A549 (cell line): Measurements from ENCODE around the gene TXNRD1. TPM values are rescaled to one million over a fixed set of nuclear protein-coding genes. Genes with fewer than 3 reads are reported as not detected.

ENCODE experiments used
- ATAC-seq, 2 experiments: fragments of 200-7000 bp in 1 of 2; fragments of >200 bp in 1 of 2; cut with Nextera tagmentation in 1 of 2; cut with Tn5 transposase in 1 of 2; 3 replicates each; pipeline versions ENCODE4 v1.8.0 to v1.9.1; 2018 to 2020; ENCODE audit warnings: mild to moderate bottlenecking in 1 of 2, moderate library complexity in 1 of 2
- CTCF ChIA-PET: fragments of 300-600 bp; sonication (Branson Sonifier 250); formaldehyde crosslinking; extraction: SDS; loops from one replicate; lab custom pipeline; 2021; ENCODE audit warnings: antibody characterized with exemption, inconsistent platforms; lab: Yijun Ruan, JAX
- POLR2A ChIA-PET: fragments of 350-600 bp; formaldehyde crosslinking; extraction: SDS; loops from one replicate; lab custom pipeline; 2021; ENCODE audit warnings: antibody characterized with exemption, inconsistent platforms; lab: Yijun Ruan, JAX
- DNase-seq, 2 experiments: peaks; one replicate each; pipeline versions ENCODE4 v3.0.0 to v3.0.0-alpha.2; 2011 to 2016; ENCODE audit warnings: low read depth in 1 of 2, low spot score in 1 of 2
- FAIRE-seq: peaks from 2 replicates; lab custom pipeline; 2011; peaks lifted over from hg19 to GRCh38; lab: Jason Lieb, UNC
- H3K27ac ChIP-seq, 2 experiments: fragments of >200 bp; sonication (Bioruptor Twin); formaldehyde crosslinking; 3 replicates each; pipeline ENCODE4 v1.5.1; 2016 to 2017
- H3K4me1 ChIP-seq: fragments of >200 bp; sonication (Bioruptor Twin); formaldehyde crosslinking; 3 replicates; pipeline ENCODE4 v1.6.1; 2016
- H3K4me2 ChIP-seq: fragments of >200 bp; sonication (Bioruptor Twin); formaldehyde crosslinking; 3 replicates; pipeline ENCODE4 v1.6.1; 2016
- H3K4me3 ChIP-seq: fragments of >200 bp; sonication (Bioruptor Twin); formaldehyde crosslinking; 3 replicates; pipeline ENCODE4 v1.5.1; 2016
- H3K9me3 ChIP-seq: fragments of >200 bp; sonication (Bioruptor Twin); formaldehyde crosslinking; 3 replicates; pipeline ENCODE4 v1.6.1; 2016
- BHLHE40 ChIP-seq: IDR thresholded peaks from 2 replicates; pipeline ENCODE4 v1.6.1; 2012; ENCODE audit warnings: low read depth, low read length, inconsistent platforms
- CBX8 ChIP-seq: fragments of 200-600 bp; sonication (generic); IDR thresholded peaks from 2 replicates; pipeline ENCODE4 v1.6.1; 2016
- CHD4 ChIP-seq: fragments of 200-600 bp; sonication (generic); IDR thresholded peaks from 2 replicates; pipeline ENCODE4 v1.6.1; 2016; ENCODE audit warnings: antibody characterized with exemption, mild to moderate bottlenecking, borderline replicate concordance
- EHF ChIP-seq: fragments of 250-450 bp; sonication (Bioruptor Pico); IDR thresholded peaks from 2 replicates; pipeline ENCODE4 v1.5.0; 2020; ENCODE audit warnings: mild to moderate bottlenecking
- EHMT2 ChIP-seq: fragments of 200-600 bp; sonication (generic); IDR thresholded peaks from 2 replicates; pipeline ENCODE4 v1.6.1; 2016; ENCODE audit warnings: antibody characterized with exemption, low read depth, mild to moderate bottlenecking, moderate library complexity
- FOSB ChIP-seq: fragments of 250-450 bp; sonication (Bioruptor Pico); IDR thresholded peaks from 2 replicates; pipeline ENCODE4 v1.5.0; 2020; ENCODE audit warnings: mild to moderate bottlenecking, moderate library complexity
- GATA3 ChIP-seq: IDR thresholded peaks from 2 replicates; pipeline ENCODE4 v1.6.1; 2012; ENCODE audit warnings: borderline replicate concordance
- HOXA7 ChIP-seq: fragments of 250-450 bp; sonication (Bioruptor Pico); IDR thresholded peaks from 2 replicates; pipeline ENCODE4 v1.5.0; 2020; ENCODE audit warnings: mild to moderate bottlenecking, moderate library complexity
- HOXB13 ChIP-seq: fragments of 250-450 bp; sonication (Bioruptor Pico); IDR thresholded peaks from 2 replicates; pipeline ENCODE4 v1.5.0; 2020; ENCODE audit warnings: low read depth, mild to moderate bottlenecking, moderate library complexity
- JUN ChIP-seq, 2 experiments: fragments of >200 bp; sonication (Bioruptor Twin); formaldehyde crosslinking; IDR thresholded peaks; 2 replicates in 1 of 2; 3 replicates in 1 of 2; pipeline ENCODE4 v1.6.1; 2016 to 2017
- JUNB ChIP-seq: fragments of >200 bp; sonication (Bioruptor Twin); formaldehyde crosslinking; IDR thresholded peaks from 2 replicates; pipeline ENCODE4 v1.6.1; 2016
- KDM5A ChIP-seq: fragments of 200-600 bp; sonication (generic); IDR thresholded peaks from 2 replicates; pipeline ENCODE4 v1.6.1; 2016; ENCODE audit warnings: antibody characterized with exemption, mild to moderate bottlenecking
- NPAS2 ChIP-seq: fragments of 250-450 bp; sonication (Bioruptor Pico); IDR thresholded peaks from 2 replicates; pipeline ENCODE4 v1.8.0; 2022; ENCODE audit warnings: mild to moderate bottlenecking, moderate library complexity, borderline replicate concordance
- POLR2A ChIP-seq: IDR thresholded peaks from 2 replicates; pipeline ENCODE4 v1.6.1; 2012; ENCODE audit warnings: mild to moderate bottlenecking, low read length
- POLR2AphosphoS2 ChIP-seq: conservative IDR thresholded peaks from 2 replicates; pipeline ENCODE4 v1.6.1; 2012; ENCODE audit warnings: low read length, improper control_type of control experiment, inconsistent platforms
- RCOR1 ChIP-seq: fragments of 150-350 bp; IDR thresholded peaks from 2 replicates; pipeline ENCODE4 v1.6.1; 2014; ENCODE audit warnings: antibody characterized with exemption, low read length, low read depth
- TFCP2L1 ChIP-seq: fragments of 250-450 bp; sonication (Bioruptor Pico); IDR thresholded peaks from 2 replicates; pipeline ENCODE4 v1.5.0; 2021; ENCODE audit warnings: mild to moderate bottlenecking
- TP53 ChIP-seq: fragments of 250-450 bp; sonication (Bioruptor Pico); IDR thresholded peaks from 2 replicates; pipeline ENCODE4 v1.5.0; 2021; ENCODE audit warnings: mild to moderate bottlenecking, moderate library complexity
- ZFP36 ChIP-seq: fragments of 450-650 bp; IDR thresholded peaks from 2 replicates; pipeline ENCODE4 v1.6.1; 2014; ENCODE audit warnings: borderline replicate concordance; ENCODE audit not compliant: partially characterized antibody
- WGBS: methylation state at CpG from one replicate; pipeline ENCODE4 v1.1.6; 2017; ENCODE audit errors: missing lambda C conversion rate; 5-methylcytosine and 5-hydroxymethylcytosine counted together
- polyA plus RNA-seq, 4 experiments: library from polyadenylated mRNA; depleted of rRNA in 3 of 4; stranded (reverse); fragments of >200 nt; fragmentation: RNase III in 1 of 4; extraction: RNeasy Plus Mini Kit Qiagen cat#74134 plus additional on column Dnase treatment in 1 of 4; gene quantifications; 2 replicates in 3 of 4; 3 replicates in 1 of 4; pipeline ENCODE4 v1.2.3, GENCODE V29; 2011 to 2017
- TF ChIP-seq, protein P1 (sequence below): fragments of 450-650 bp; IDR thresholded peaks from 2 replicates; pipeline ENCODE4 v1.6.1; 2014; ENCODE audit warnings: antibody characterized with exemption
- TF ChIP-seq, protein P2 (sequence below): fragments of 200-600 bp; sonication (generic); IDR thresholded peaks from 2 replicates; pipeline ENCODE4 v1.6.1; 2016; ENCODE audit warnings: antibody characterized with exemption, mild to moderate bottlenecking, moderate library complexity
- TF ChIP-seq, protein P3 (sequence below): IDR thresholded peaks from 2 replicates; pipeline ENCODE4 v1.6.1; 2012
- TF ChIP-seq, protein P4 (sequence below): fragments of 250-450 bp; sonication (Bioruptor Pico); IDR thresholded peaks from 2 replicates; pipeline ENCODE4 v1.5.0; 2020; ENCODE audit warnings: low read depth, mild to moderate bottlenecking, moderate library complexity
- TF ChIP-seq, protein P5 (sequence below): IDR thresholded peaks from 2 replicates; pipeline ENCODE4 v1.6.1; 2012
- TF ChIP-seq, protein P6 (sequence below): fragments of >200 bp; sonication (Bioruptor Twin); formaldehyde crosslinking; IDR thresholded peaks from 2 replicates; pipeline ENCODE4 v1.6.1; 2016
- TF ChIP-seq, protein P7 (sequence below): fragments of 150-350 bp; IDR thresholded peaks from 2 replicates; pipeline ENCODE4 v1.6.1; 2014; ENCODE audit warnings: low read depth, mild to moderate bottlenecking, low read length

TXNRD1 gene
- polyA plus RNA-seq, 2 of the 4 experiments (the other 2 are of a cell fraction): 899 to 1,230 TPM

DNA sequence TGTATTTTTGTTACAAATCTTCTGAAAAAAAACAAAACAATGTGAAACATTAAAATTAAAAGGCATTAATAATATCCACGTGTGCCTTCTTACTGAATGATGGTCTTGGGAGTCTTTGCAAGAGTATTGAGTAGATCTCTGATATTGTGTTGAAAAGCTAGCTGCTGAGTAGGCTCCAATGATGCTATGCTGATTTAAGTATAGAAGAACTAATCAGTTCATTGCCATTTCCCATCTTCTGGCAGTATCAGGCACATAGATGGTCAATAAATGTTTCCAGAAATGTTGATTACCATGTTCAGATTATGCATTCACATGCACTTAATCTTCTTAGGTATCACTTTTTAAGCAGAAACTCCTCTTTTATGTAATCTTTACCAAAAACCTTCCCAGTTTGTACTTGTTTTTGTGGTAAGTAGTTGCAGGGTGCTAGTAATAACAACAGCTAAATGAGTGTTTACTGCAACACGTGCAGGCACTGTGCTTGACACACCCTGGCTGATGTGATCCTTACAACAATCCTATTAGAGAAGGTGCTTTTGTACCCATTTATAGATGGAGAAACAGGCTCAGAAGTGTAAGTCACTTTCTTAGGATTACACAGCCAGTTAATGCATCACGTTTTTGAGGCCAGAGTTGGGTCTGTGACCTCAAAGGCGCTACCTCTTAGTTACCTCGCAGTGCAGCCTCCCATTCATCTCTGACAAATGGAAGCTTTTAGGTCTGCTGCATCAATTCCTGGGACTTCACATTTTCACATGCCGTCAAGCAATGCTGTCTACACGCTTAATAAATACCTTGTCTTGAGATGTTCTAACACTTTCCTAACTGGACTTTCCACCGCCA is 134.9 kb downstream of the TXNRD1 start:
- CTCF ChIA-PET: no interaction called here
- DNase-seq: no peak

DNA sequence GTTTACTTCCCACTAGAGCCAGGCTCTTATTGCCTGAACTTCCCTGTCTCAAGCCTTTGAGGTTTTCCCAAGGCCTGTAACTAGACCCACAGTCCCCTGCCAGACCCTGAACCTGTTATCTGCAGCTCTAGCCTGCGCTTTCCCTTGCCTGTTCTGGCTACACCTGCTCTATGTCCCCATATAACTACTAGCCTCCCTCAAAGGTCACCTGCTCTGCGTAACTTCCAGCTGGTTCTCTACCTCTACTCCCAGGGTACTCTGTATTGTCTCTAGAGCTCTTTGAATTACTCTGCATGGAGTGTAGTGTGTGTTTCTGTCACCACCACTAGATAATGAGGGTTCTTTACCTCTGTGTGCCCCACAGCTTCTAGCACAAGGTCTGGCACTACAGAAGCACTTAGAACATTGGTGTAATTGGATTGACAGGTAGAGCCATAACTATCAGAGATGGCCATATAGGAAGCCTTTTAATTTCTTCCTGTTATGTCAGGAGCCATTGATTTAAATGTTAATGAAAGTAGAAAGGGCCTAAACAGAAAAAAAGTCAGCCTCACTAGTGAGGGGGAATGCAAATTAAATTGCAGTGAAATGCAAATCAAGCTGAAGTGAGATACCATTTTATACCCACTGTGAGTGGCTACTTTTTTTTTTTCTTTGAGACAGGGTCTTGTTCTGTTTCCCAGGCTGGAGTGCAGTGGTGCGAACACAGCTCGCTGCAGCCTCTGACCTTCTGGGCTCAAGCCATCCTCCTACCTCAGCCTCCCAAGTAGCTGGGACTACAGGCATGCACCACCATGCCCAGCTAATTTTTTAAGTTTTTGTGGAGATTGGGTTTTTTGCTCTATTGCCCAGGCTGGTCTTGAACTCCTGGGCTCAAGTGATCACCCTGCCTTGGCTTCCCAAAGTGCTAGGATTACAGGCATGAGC is 135.7 kb downstream of the TXNRD1 start:
- H3K4me3 ChIP-seq: no peak overlapping the region
- no peak for FAIRE-seq
- H3K27ac ChIP-seq: peak overlapping the region in 1 of 2 experiments; percentile 38; a peak in 2 of 6 replicates
- H3K4me1 ChIP-seq: peaks cover 100% of the 10 kb centered on the region
- DNase-seq: no peak
- WGBS: 94% methylated on average over 4 of the region's 4 CpGs
- H3K9me3 ChIP-seq: no peaks in the 10 kb centered on the region
- CTCF ChIA-PET: interaction anchor here (0.7 to 0.9 kb wide), 3 partner anchors 136 to 150 kb away, joined by 3 read pairs; partner anchors contain the start of gene TXNRD1
- POLR2A ChIA-PET: no interaction called here
- ATAC-seq: peak in 1 of 2 experiments; percentile 1; a peak in 3 of 6 replicates
- H3K4me2 ChIP-seq: peak overlapping the region; percentile 18; the same call in 2 of the 3 replicates
- TF ChIP-seq GATA3: no peak
- TF ChIP-seq EHF (CRISPR knock-in tag): 0 out of 2 replicates have a peak, but pooled peaks have one; percentile 28
- no peak for TF ChIP-seq CBX8
- no peak for TF ChIP-seq RCOR1
- TF ChIP-seq JUNB: no peak; the same call in 1 of the 2 replicates
- no peak for TF ChIP-seq POLR2A
- TF ChIP-seq, protein P1, sequence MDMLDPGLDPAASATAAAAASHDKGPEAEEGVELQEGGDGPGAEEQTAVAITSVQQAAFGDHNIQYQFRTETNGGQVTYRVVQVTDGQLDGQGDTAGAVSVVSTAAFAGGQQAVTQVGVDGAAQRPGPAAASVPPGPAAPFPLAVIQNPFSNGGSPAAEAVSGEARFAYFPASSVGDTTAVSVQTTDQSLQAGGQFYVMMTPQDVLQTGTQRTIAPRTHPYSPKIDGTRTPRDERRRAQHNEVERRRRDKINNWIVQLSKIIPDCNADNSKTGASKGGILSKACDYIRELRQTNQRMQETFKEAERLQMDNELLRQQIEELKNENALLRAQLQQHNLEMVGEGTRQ: no peak
- no peak for TF ChIP-seq HOXB13 (CRISPR knock-in tag)
- TF ChIP-seq, protein P2, sequence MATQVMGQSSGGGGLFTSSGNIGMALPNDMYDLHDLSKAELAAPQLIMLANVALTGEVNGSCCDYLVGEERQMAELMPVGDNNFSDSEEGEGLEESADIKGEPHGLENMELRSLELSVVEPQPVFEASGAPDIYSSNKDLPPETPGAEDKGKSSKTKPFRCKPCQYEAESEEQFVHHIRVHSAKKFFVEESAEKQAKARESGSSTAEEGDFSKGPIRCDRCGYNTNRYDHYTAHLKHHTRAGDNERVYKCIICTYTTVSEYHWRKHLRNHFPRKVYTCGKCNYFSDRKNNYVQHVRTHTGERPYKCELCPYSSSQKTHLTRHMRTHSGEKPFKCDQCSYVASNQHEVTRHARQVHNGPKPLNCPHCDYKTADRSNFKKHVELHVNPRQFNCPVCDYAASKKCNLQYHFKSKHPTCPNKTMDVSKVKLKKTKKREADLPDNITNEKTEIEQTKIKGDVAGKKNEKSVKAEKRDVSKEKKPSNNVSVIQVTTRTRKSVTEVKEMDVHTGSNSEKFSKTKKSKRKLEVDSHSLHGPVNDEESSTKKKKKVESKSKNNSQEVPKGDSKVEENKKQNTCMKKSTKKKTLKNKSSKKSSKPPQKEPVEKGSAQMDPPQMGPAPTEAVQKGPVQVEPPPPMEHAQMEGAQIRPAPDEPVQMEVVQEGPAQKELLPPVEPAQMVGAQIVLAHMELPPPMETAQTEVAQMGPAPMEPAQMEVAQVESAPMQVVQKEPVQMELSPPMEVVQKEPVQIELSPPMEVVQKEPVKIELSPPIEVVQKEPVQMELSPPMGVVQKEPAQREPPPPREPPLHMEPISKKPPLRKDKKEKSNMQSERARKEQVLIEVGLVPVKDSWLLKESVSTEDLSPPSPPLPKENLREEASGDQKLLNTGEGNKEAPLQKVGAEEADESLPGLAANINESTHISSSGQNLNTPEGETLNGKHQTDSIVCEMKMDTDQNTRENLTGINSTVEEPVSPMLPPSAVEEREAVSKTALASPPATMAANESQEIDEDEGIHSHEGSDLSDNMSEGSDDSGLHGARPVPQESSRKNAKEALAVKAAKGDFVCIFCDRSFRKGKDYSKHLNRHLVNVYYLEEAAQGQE: no peak
- TF ChIP-seq EHMT2: no peak
- no peak for TF ChIP-seq NPAS2 (CRISPR knock-in tag)

More for the DNA sequence above, 134.9 kb downstream of the TXNRD1 start:
- peaks cover 100% of the 10 kb centered on the region for H3K4me1 ChIP-seq
- 77% methylated on average over 8 of the region's 8 CpGs for WGBS
- peak overlapping the region; percentile 18; the same call in 1 of the 3 replicates for H3K4me2 ChIP-seq
- no peaks in the 10 kb centered on the region for H3K9me3 ChIP-seq
- H3K27ac ChIP-seq: peak overlapping the region in 1 of 2 experiments; percentile 38; a peak in 1 of 6 replicates
- TF ChIP-seq POLR2AphosphoS2: peak; percentile 96
- TF ChIP-seq, protein P3, sequence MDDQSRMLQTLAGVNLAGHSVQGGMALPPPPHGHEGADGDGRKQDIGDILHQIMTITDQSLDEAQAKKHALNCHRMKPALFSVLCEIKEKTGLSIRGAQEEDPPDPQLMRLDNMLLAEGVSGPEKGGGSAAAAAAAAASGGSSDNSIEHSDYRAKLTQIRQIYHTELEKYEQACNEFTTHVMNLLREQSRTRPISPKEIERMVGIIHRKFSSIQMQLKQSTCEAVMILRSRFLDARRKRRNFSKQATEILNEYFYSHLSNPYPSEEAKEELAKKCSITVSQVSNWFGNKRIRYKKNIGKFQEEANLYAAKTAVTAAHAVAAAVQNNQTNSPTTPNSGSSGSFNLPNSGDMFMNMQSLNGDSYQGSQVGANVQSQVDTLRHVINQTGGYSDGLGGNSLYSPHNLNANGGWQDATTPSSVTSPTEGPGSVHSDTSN: no peak
- TF ChIP-seq JUN (IDR thresholded peaks at IDR 0.05): 0 out of 5 replicates have a peak, but pooled peaks of 1 of the 2 experiments have one; percentile 13
- peak; percentile 86; the same call in 1 of the 2 replicates for TF ChIP-seq FOSB (CRISPR knock-in tag)
- TF ChIP-seq, protein P4, sequence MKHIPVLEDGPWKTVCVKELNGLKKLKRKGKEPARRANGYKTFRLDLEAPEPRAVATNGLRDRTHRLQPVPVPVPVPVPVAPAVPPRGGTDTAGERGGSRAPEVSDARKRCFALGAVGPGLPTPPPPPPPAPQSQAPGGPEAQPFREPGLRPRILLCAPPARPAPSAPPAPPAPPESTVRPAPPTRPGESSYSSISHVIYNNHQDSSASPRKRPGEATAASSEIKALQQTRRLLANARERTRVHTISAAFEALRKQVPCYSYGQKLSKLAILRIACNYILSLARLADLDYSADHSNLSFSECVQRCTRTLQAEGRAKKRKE (CRISPR knock-in tag): 0 out of 2 replicates have a peak, but pooled peaks have one; percentile 7
- TF ChIP-seq CHD4: no peak
- TF ChIP-seq TP53 (CRISPR knock-in tag): no peak; the same call in none of the 2 replicates
- TF ChIP-seq, protein P5, sequence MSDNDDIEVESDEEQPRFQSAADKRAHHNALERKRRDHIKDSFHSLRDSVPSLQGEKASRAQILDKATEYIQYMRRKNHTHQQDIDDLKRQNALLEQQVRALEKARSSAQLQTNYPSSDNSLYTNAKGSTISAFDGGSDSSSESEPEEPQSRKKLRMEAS: 0 out of 2 replicates have a peak, but pooled peaks have one; percentile 15
- TF ChIP-seq EHF (CRISPR knock-in tag): no peak
- TF ChIP-seq, protein P6, sequence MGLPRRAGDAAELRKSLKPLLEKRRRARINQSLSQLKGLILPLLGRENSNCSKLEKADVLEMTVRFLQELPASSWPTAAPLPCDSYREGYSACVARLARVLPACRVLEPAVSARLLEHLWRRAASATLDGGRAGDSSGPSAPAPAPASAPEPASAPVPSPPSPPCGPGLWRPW: no peak
- TF ChIP-seq NPAS2 (CRISPR knock-in tag): no peak
- 0 out of 2 replicates have a peak, but pooled peaks have one; percentile 32 for TF ChIP-seq BHLHE40
- TF ChIP-seq, protein P1: no peak
- peak; percentile 55 for TF ChIP-seq HOXA7
- no peak for TF ChIP-seq ZFP36
- TF ChIP-seq TFCP2L1 (CRISPR knock-in tag): peak; percentile 79
- TF ChIP-seq, protein P7, sequence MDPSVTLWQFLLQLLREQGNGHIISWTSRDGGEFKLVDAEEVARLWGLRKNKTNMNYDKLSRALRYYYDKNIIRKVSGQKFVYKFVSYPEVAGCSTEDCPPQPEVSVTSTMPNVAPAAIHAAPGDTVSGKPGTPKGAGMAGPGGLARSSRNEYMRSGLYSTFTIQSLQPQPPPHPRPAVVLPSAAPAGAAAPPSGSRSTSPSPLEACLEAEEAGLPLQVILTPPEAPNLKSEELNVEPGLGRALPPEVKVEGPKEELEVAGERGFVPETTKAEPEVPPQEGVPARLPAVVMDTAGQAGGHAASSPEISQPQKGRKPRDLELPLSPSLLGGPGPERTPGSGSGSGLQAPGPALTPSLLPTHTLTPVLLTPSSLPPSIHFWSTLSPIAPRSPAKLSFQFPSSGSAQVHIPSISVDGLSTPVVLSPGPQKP: no peak
- TF ChIP-seq KDM5A: no peak
- H3K4me3 ChIP-seq: no peak overlapping the region
- no peak for FAIRE-seq
- POLR2A ChIA-PET: no interaction called here
- no peak for ATAC-seq
